Measurements from ENCODE around the gene SLC5A10. TPM values are rescaled to one million over a fixed set of nuclear protein-coding genes. Genes with fewer than 3 reads are reported as not detected.
"Not testable (repeated sequence)": the region's sequence is repeated elsewhere in the genome, so short reads cannot be mapped to it uniquely, and the experiment has no call there.

SLC5A10 gene
- polyA plus RNA-seq, 1 donor (not counting 4 experiments of a cell fraction or from before 2014, with no cell fraction given): not detected

- H3K4me3 ChIP-seq (ENCODE audit: control insufficient read depth in 2 of 3, extremely low read depth in 1 of 3, insufficient read depth in 2 of 3, low read depth in 1 of 3, low read length in 3 of 3); DNase-seq (ENCODE audit: low read depth, low spot score); H3K9me3 ChIP-seq (ENCODE audit: control insufficient read depth, low read depth, low read length); FAIRE-seq; H2AFZ ChIP-seq (ENCODE audit: control insufficient read depth, low read length); H3K36me3 ChIP-seq (ENCODE audit: control insufficient read depth in 2 of 2, extremely low read depth in 1 of 2, insufficient read depth in 2 of 2, low read length in 2 of 2); H3K9me1 ChIP-seq (ENCODE audit: control insufficient read depth, extremely low read depth, insufficient read depth, low read length); H3K27me3 ChIP-seq (ENCODE audit: control insufficient read depth, extremely low read depth, insufficient read depth, low read length); H3K27ac ChIP-seq (ENCODE audit: control insufficient read depth, insufficient read depth, low read length); H3K4me1 ChIP-seq (ENCODE audit: control insufficient read depth, extremely low read depth, insufficient read depth, low read length); H4K20me1 ChIP-seq (ENCODE audit: control insufficient read depth, extremely low read depth, insufficient read depth, low read length); H3K4me2 ChIP-seq (ENCODE audit: control insufficient read depth, extremely low read depth, insufficient read depth, low read depth, low read length); dilution Hi-C loops (cut with MboI; ENCODE audit: extremely low pct_ligation_motif_present, low sequenced_read_pairs); H3K9ac ChIP-seq (ENCODE audit: control insufficient read depth, extremely low read depth, insufficient read depth, low read length); H3K79me2 ChIP-seq (ENCODE audit: control insufficient read depth, insufficient read depth, low read length): not testable (repeated sequence)
These were observed 91.1 kb downstream of the SLC5A10 start for GRCh38 chr17:19043032-19043431.

- H4K20me1 ChIP-seq (ENCODE audit: control insufficient read depth, extremely low read depth, insufficient read depth, low read length); H3K79me2 ChIP-seq (ENCODE audit: control insufficient read depth, insufficient read depth, low read length); FAIRE-seq; H3K4me2 ChIP-seq (ENCODE audit: control insufficient read depth, extremely low read depth, insufficient read depth, low read depth, low read length); DNase-seq (ENCODE audit: low read depth, low spot score); H3K4me3 ChIP-seq (ENCODE audit: control insufficient read depth in 2 of 3, extremely low read depth in 1 of 3, insufficient read depth in 2 of 3, low read depth in 1 of 3, low read length in 3 of 3); H3K9me1 ChIP-seq (ENCODE audit: control insufficient read depth, extremely low read depth, insufficient read depth, low read length); H2AFZ ChIP-seq (ENCODE audit: control insufficient read depth, low read length); H3K9me3 ChIP-seq (ENCODE audit: control insufficient read depth, low read depth, low read length); H3K27ac ChIP-seq (ENCODE audit: control insufficient read depth, insufficient read depth, low read length); H3K27me3 ChIP-seq (ENCODE audit: control insufficient read depth, extremely low read depth, insufficient read depth, low read length); H3K9ac ChIP-seq (ENCODE audit: control insufficient read depth, extremely low read depth, insufficient read depth, low read length); H3K4me1 ChIP-seq (ENCODE audit: control insufficient read depth, extremely low read depth, insufficient read depth, low read length); dilution Hi-C loops (cut with MboI; ENCODE audit: extremely low pct_ligation_motif_present, low sequenced_read_pairs); H3K36me3 ChIP-seq (ENCODE audit: control insufficient read depth in 2 of 2, extremely low read depth in 1 of 2, insufficient read depth in 2 of 2, low read length in 2 of 2): not testable (repeated sequence)
These were observed 92.7 kb downstream of the SLC5A10 start for GRCh38 chr17:19044643-19045042.

DNA sequence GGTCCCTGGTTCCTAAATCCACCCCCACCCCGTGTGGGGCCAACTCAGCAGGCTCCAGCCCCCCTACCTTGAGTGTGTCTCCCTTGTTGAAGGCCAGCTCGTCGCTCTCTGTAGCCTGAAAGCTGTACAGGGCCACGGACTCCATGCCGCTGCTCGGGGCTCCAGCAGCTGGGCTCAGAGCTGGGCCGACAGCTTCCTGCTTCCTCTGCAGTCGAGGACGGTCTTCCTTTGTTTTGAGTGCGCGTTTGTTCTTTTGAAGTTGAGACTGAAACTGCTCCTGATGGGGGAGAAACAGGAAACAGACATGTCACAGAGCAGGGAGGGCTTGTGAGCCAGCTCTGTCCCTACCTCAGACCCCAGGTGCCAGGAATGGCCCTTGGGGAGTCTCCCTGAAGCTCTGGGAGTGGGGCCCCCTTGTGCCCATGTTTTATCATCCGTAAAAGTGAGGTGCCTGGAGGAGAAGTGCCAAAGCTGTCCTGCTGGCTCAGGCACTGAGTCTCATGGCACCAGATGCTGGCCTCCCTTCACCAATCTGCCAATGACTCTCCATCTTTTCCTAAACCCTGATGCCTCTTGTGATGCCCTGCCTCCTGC is 94.9 kb downstream of the SLC5A10 start, which contains the start of gene GRAP:
Gene GRAP (minus strand): TSS at position 176 of the 594 bp plus-strand sequence. CDS start 31 bp downstream, at position 145.
- H3K4me2 ChIP-seq (ENCODE audit: control insufficient read depth, extremely low read depth, insufficient read depth, low read depth, low read length); H3K4me3 ChIP-seq (ENCODE audit: control insufficient read depth in 2 of 3, extremely low read depth in 1 of 3, insufficient read depth in 2 of 3, low read depth in 1 of 3, low read length in 3 of 3); H3K79me2 ChIP-seq (ENCODE audit: control insufficient read depth, insufficient read depth, low read length); H3K9ac ChIP-seq (ENCODE audit: control insufficient read depth, extremely low read depth, insufficient read depth, low read length); DNase-seq (ENCODE audit: low read depth, low spot score); H3K9me3 ChIP-seq (ENCODE audit: control insufficient read depth, low read depth, low read length); dilution Hi-C loops (cut with MboI; ENCODE audit: extremely low pct_ligation_motif_present, low sequenced_read_pairs); H2AFZ ChIP-seq (ENCODE audit: control insufficient read depth, low read length); H3K27me3 ChIP-seq (ENCODE audit: control insufficient read depth, extremely low read depth, insufficient read depth, low read length); H3K36me3 ChIP-seq (ENCODE audit: control insufficient read depth in 2 of 2, extremely low read depth in 1 of 2, insufficient read depth in 2 of 2, low read length in 2 of 2); H4K20me1 ChIP-seq (ENCODE audit: control insufficient read depth, extremely low read depth, insufficient read depth, low read length); FAIRE-seq; H3K9me1 ChIP-seq (ENCODE audit: control insufficient read depth, extremely low read depth, insufficient read depth, low read length); H3K27ac ChIP-seq (ENCODE audit: control insufficient read depth, insufficient read depth, low read length); H3K4me1 ChIP-seq (ENCODE audit: control insufficient read depth, extremely low read depth, insufficient read depth, low read length): not testable (repeated sequence)

GRCh38 chr17:19047510-19047909 is 95.5 kb downstream of the SLC5A10 start:
- H3K9me3 ChIP-seq (ENCODE audit: control insufficient read depth, low read depth, low read length); H3K27me3 ChIP-seq (ENCODE audit: control insufficient read depth, extremely low read depth, insufficient read depth, low read length); H3K79me2 ChIP-seq (ENCODE audit: control insufficient read depth, insufficient read depth, low read length); H3K27ac ChIP-seq (ENCODE audit: control insufficient read depth, insufficient read depth, low read length); H3K9me1 ChIP-seq (ENCODE audit: control insufficient read depth, extremely low read depth, insufficient read depth, low read length); FAIRE-seq; H3K4me3 ChIP-seq (ENCODE audit: control insufficient read depth in 2 of 3, extremely low read depth in 1 of 3, insufficient read depth in 2 of 3, low read depth in 1 of 3, low read length in 3 of 3); dilution Hi-C loops (cut with MboI; ENCODE audit: extremely low pct_ligation_motif_present, low sequenced_read_pairs); H2AFZ ChIP-seq (ENCODE audit: control insufficient read depth, low read length); H4K20me1 ChIP-seq (ENCODE audit: control insufficient read depth, extremely low read depth, insufficient read depth, low read length); H3K36me3 ChIP-seq (ENCODE audit: control insufficient read depth in 2 of 2, extremely low read depth in 1 of 2, insufficient read depth in 2 of 2, low read length in 2 of 2); H3K9ac ChIP-seq (ENCODE audit: control insufficient read depth, extremely low read depth, insufficient read depth, low read length); DNase-seq (ENCODE audit: low read depth, low spot score); H3K4me1 ChIP-seq (ENCODE audit: control insufficient read depth, extremely low read depth, insufficient read depth, low read length); H3K4me2 ChIP-seq (ENCODE audit: control insufficient read depth, extremely low read depth, insufficient read depth, low read depth, low read length): not testable (repeated sequence)

GRCh38 chr17:19048826-19049225 is 96.9 kb downstream of the SLC5A10 start:
- H3K9ac ChIP-seq (ENCODE audit: control insufficient read depth, extremely low read depth, insufficient read depth, low read length); H3K4me1 ChIP-seq (ENCODE audit: control insufficient read depth, extremely low read depth, insufficient read depth, low read length); FAIRE-seq; dilution Hi-C loops (cut with MboI; ENCODE audit: extremely low pct_ligation_motif_present, low sequenced_read_pairs); H3K9me3 ChIP-seq (ENCODE audit: control insufficient read depth, low read depth, low read length); H3K36me3 ChIP-seq (ENCODE audit: control insufficient read depth in 2 of 2, extremely low read depth in 1 of 2, insufficient read depth in 2 of 2, low read length in 2 of 2); H3K27me3 ChIP-seq (ENCODE audit: control insufficient read depth, extremely low read depth, insufficient read depth, low read length); H3K4me3 ChIP-seq (ENCODE audit: control insufficient read depth in 2 of 3, extremely low read depth in 1 of 3, insufficient read depth in 2 of 3, low read depth in 1 of 3, low read length in 3 of 3); H3K9me1 ChIP-seq (ENCODE audit: control insufficient read depth, extremely low read depth, insufficient read depth, low read length); H4K20me1 ChIP-seq (ENCODE audit: control insufficient read depth, extremely low read depth, insufficient read depth, low read length); DNase-seq (ENCODE audit: low read depth, low spot score); H3K27ac ChIP-seq (ENCODE audit: control insufficient read depth, insufficient read depth, low read length); H3K4me2 ChIP-seq (ENCODE audit: control insufficient read depth, extremely low read depth, insufficient read depth, low read depth, low read length); H2AFZ ChIP-seq (ENCODE audit: control insufficient read depth, low read length); H3K79me2 ChIP-seq (ENCODE audit: control insufficient read depth, insufficient read depth, low read length): not testable (repeated sequence)

All from keratinocyte (primary cell).